GM12872 (cell line): Measurements from ENCODE around the gene CDC42BPG.
A peak's percentile ranks its signal among the peaks of the same experiment; 100 is the strongest.

Experiments used
- TF ChIP-seq, protein P1 (sequence below): IDR thresholded peaks from 3 replicates; pipeline ENCODE4 v1.5.1; 2011; ENCODE audit warnings: low read depth, mild to moderate bottlenecking, low read length, moderate library complexity; ENCODE audit not compliant: insufficient read depth

CDC42BPG gene

DNA sequence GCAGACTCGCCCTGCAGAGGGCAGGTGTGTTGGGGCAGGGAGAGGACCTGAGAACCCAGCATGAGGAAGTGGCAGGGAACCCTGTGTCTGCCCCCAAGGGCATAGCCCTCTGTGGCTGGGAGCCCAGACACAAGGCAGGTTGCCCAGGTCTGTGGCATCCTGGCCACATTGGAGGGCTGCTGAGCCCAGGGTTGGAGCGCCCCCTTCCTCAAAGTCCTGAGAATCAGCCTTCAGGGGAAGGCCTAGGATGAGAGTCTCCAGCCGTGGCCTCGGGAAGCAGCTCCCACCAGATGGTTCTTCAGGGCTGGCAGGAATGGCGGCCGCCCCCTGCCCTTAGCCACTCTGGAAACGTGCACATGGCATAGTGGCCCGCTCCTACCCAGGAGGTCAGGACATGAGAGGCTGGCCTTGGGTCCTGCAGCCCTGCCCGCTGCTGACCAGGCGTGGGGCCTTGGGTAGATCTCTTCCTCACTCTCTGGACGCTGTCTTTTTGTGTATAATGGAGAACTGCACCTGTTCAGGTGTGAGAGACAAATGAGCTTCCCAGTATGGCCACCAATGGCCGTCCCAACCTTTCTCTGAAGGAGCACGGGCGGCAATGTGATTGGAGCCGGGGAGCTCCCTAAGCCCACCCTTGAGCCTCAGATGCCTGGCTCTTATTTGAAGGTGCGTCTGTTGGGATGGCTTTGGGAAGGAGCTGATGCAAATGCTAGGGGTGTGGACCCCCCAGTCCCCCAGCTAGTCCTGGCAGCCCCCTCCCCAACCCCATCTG is 4.6 kb upstream of the CDC42BPG start:
- TF ChIP-seq, protein P1, sequence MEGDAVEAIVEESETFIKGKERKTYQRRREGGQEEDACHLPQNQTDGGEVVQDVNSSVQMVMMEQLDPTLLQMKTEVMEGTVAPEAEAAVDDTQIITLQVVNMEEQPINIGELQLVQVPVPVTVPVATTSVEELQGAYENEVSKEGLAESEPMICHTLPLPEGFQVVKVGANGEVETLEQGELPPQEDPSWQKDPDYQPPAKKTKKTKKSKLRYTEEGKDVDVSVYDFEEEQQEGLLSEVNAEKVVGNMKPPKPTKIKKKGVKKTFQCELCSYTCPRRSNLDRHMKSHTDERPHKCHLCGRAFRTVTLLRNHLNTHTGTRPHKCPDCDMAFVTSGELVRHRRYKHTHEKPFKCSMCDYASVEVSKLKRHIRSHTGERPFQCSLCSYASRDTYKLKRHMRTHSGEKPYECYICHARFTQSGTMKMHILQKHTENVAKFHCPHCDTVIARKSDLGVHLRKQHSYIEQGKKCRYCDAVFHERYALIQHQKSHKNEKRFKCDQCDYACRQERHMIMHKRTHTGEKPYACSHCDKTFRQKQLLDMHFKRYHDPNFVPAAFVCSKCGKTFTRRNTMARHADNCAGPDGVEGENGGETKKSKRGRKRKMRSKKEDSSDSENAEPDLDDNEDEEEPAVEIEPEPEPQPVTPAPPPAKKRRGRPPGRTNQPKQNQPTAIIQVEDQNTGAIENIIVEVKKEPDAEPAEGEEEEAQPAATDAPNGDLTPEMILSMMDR = peak; percentile 40

DNA sequence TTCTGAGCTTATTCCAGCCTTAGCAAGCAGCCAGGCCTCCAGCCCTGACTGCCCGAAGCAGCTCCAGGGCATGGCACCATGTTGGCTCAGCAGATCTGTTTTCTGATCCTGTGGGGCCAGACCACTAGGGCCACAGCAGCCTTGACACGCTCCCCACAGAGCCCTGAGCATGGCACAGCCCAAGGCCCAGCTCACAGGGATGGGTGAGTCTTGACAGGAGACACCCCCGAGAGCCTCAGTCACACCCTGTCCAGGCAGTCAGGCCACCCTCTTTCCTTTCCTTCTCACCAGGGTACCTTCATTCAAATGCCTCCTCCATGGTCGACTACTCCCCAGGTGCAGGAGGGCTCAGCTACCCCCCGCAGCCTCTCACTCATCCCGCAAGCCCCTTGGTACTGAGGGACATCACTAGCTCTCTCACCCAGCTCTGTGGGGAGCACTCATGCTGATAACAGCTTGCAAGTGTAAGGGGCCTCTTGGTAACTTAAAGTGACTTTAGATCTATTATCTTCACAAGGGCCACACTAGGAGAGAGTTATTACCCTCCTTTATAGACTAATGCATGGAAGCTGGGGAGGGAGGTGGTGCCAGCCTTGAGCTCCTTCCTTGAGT is 3.9 kb upstream of the CDC42BPG start:
- TF ChIP-seq, protein P1 = no peak

DNA sequence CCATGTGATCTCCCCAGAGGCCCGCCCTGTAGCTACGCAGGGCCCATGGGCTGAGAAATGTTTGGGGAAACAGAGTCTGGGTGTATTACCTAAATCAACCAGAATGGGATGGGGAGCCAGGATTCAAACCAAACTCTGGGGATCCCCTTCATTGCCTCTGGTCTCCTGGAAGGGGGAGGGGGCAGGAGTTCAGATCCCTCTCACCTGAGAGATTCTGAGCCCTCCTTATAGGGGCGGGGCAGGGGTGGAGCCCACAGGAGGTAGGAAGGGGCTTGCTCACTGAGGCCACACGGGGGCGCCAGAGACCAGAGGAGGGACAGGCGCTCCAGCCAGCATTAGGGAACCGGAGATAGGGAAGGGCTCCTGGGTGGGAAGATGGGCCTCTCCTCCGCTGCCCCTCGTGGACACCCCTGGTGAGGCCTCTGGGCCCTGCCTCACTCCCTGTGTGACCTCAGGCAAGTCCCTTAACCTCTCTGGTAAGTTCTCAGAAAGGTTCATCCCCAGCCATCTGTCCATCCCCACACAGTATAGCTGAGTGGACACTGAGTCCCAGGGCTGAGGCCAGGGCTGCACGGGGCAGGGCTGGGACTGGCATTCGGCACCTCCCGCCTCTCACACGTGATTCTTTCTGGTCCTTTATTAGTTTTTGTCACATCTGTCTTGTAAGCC is 2.7 kb upstream of the CDC42BPG start:
- TF ChIP-seq, protein P1 = peak; percentile 90

DNA sequence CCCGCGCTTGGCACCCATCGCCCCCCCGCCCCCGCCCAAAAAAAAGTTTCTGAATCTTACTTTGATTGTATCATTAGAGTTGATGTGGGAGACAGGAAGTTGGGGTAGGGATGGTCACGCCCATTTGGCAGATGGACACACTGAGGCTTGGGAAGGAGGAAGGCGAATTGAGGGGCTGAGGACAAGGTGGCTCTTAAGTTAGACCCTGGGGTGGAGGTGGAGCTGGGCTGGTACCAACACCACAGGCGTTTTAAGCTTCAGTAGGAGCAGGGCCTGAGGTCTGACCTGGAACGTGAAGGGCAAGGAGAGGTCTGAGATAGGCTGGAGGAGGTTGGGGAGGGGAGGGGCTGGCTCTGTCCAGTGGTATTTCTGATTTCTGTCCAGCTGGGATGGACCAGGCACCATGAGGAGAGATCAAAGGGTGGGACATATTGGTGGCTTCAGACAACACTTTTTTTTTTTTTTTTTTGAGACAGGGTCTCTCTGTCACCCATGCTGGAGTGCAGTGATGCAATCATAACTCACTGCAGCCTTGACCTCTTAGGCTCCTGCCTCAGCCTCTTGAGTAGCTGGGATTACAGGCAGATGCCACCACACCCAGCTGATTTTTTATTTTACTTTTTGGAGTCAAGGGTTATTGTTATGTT is 799 bp upstream of the CDC42BPG start:
- TF ChIP-seq, protein P1 = no peak

DNA sequence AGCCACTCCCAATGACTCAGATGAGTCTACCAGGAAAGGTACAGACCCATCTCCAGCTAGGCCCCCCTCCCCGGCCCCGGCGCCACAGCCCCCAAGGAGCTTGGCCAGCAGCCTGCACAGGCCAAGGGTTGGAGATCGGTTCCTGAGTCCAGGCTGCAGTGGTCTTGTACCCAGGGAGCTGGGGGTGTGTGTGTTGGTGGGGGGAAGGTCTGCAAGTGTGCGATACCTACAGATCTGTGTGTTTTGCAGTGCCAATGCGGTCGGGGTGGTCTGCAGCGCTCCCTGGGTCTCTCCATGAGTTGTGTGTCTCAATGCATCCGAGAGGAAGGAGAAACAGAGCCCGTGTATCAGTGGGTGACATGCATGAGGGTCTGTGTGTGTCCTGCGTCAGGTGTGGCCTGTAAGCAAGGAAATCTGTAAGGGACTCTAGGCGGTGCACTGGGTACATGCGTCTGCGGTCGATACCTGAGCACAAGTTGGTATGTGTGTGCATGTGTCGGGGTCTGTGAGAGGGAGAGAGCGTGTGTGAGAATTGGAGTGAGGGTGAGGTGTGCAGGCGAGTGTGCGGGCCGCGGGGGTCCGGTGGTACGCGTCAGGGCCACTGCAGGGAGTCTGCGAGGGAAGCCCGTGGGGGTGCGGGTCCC is 645 bp downstream of the CDC42BPG start:
- TF ChIP-seq, protein P1 = no peak

DNA sequence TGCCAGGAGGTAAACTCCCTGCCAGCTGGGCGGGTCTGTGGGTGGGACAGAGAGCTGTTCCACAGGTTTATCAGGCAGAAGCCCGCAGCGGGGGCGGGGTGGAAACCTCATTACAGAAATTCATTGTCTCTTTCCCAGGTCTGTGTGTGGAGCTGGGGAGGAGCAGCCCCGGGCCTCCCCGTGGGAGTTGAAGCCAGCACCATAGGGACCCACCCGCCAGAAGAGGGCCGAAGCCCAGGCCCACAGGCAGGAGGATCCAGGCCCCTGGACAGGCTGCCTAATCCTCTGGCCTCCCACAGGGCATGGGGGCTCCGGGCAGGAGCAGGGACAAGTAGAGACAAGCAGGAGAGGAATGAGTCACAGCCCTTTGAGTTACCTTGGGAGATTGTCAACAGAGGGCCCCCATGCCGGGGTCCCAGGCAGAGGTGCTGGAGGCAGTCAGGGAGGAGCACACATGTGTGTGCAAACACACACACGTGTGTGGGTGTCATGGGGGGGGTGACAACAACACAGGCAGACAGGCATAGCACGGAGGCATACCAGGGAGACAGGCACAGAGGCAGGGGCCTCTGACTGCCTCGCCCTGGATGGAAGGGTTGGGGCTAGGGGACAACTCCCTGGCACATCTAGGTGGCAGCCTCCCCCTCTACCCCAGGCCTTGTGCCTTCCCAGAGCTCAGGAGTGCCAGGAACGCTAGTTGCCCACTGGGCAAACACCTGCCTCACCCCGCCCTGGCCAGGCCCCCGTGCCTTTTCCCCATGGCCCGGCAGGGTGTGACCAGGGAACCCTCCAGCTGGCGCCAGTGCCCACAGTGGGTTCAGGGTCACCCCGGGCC is 1.4 kb downstream of the CDC42BPG start:
- TF ChIP-seq, protein P1 = no peak
